Epithelial cell of esophagus (primary cell): ENCODE results near the gene RPS3.

Source experiments
- DNase-seq: peaks from one replicate; pipeline ENCODE4 v3.0.0; 2010; ENCODE audit warnings: low read depth
- H3K4me3 ChIP-seq: 2 replicates; pipeline ENCODE4 v1.5.1; 2011; ENCODE audit warnings: mild to moderate bottlenecking, low read length, control low read depth
- CTCF ChIP-seq: IDR thresholded peaks from 2 replicates; pipeline ENCODE4 v1.5.1; 2011; ENCODE audit warnings: low read depth, mild to moderate bottlenecking, low read length, control low read depth, inconsistent platforms; ENCODE audit not compliant: insufficient read depth; ENCODE audit errors: missing control alignments

Gene RPS3

GRCh38 chr11:75436806-75437205 is 37.5 kb downstream of the RPS3 start:
- no peak for TF ChIP-seq CTCF
- no peak for DNase-seq
- no peak overlapping the region for H3K4me3 ChIP-seq

GRCh38 chr11:75437966-75438659 is 38.8 kb downstream of the RPS3 start:
- no peak for TF ChIP-seq CTCF
- DNase-seq, result peak; percentile 32
- H3K4me3 ChIP-seq, result no peak overlapping the region

- H3K4me3 ChIP-seq, result no peak overlapping the region
- no peak for TF ChIP-seq CTCF
- DNase-seq, result no peak
These were observed 39.7 kb downstream of the RPS3 start for GRCh38 chr11:75439026-75439425.

- no peak for TF ChIP-seq CTCF
- DNase-seq, result no peak
- H3K4me3 ChIP-seq, result no peak overlapping the region
These were observed 40.3 kb downstream of the RPS3 start for GRCh38 chr11:75439495-75440120.

GRCh38 chr11:75440960-75441803 is 41.9 kb downstream of the RPS3 start:
- H3K4me3 ChIP-seq, result no peak overlapping the region
- no peak for TF ChIP-seq CTCF
- no peak for DNase-seq

GRCh38 chr11:75441804-75442132 is 42.5 kb downstream of the RPS3 start:
- H3K4me3 ChIP-seq, result no peak overlapping the region
- no peak for TF ChIP-seq CTCF
- DNase-seq, result peak; percentile 29
